ENCODE measurements around the gene RBM18.

The RBM18 gene

GRCh38 chr9:122258886-122259415 lies 5.7 kb downstream of the RBM18 start:
- DNase-seq (ENCODE audit: low read depth in 2 of 2), result no peak

GRCh38 chr9:122256206-122256605 lies 8.4 kb downstream of the RBM18 start:
- DNase-seq (ENCODE audit: low read depth in 2 of 2), result no peak

- DNase-seq (ENCODE audit: low read depth in 2 of 2), result no peak
Observed at GRCh38 chr9:122254761-122255160, 9.9 kb downstream of the RBM18 start.

- no peak for DNase-seq (ENCODE audit: low read depth in 2 of 2)
Observed at GRCh38 chr9:122252796-122253195, 11.8 kb downstream of the RBM18 start.

- no peak for DNase-seq (ENCODE audit: low read depth in 2 of 2)
Observed at GRCh38 chr9:122251351-122251750, 13.3 kb downstream of the RBM18 start.

GRCh38 chr9:122248448-122248865 lies 16.2 kb downstream of the RBM18 start:
- no peak for DNase-seq (ENCODE audit: low read depth in 2 of 2)

- DNase-seq (ENCODE audit: low read depth in 2 of 2), result no peak
Observed at GRCh38 chr9:122246666-122247065, 18.0 kb downstream of the RBM18 start.

GRCh38 chr9:122244349-122244748 lies 20.3 kb downstream of the RBM18 start:
- no peak for DNase-seq (ENCODE audit: low read depth in 2 of 2)

- DNase-seq (ENCODE audit: low read depth in 2 of 2), result no peak
Observed at GRCh38 chr9:122239722-122240121, 24.9 kb downstream of the RBM18 start.

GRCh38 chr9:122236681-122237080 lies 28.0 kb downstream of the RBM18 start:
- no peak for DNase-seq (ENCODE audit: low read depth in 2 of 2)

GRCh38 chr9:122234022-122234748 lies 30.5 kb downstream of the RBM18 start:
- DNase-seq (ENCODE audit: low read depth in 2 of 2), result no peak

GRCh38 chr9:122232796-122233306 lies 31.8 kb downstream of the RBM18 start:
- no peak for DNase-seq (ENCODE audit: low read depth in 2 of 2)

- no peak for DNase-seq (ENCODE audit: low read depth in 2 of 2)
Observed at GRCh38 chr9:122229485-122229837, 35.2 kb downstream of the RBM18 start.

GRCh38 chr9:122228568-122229484 lies 35.8 kb downstream of the RBM18 start, which contains the start of gene LHX6:
LHX6 (minus strand) TSS chr9:122228957; CDS start chr9:122228740, 217 bp downstream.
- DNase-seq (ENCODE audit: low read depth in 2 of 2), result no peak

- no peak for DNase-seq (ENCODE audit: low read depth in 2 of 2)
Observed at GRCh38 chr9:122228191-122228567, 36.5 kb downstream of the RBM18 start.

- DNase-seq (ENCODE audit: low read depth in 2 of 2), result no peak
Observed at GRCh38 chr9:122227575-122227900, 37.1 kb downstream of the RBM18 start.

GRCh38 chr9:122226758-122227574 lies 37.7 kb downstream of the RBM18 start:
- no peak for DNase-seq (ENCODE audit: low read depth in 2 of 2)

- no peak for DNase-seq (ENCODE audit: low read depth in 2 of 2)
Observed at GRCh38 chr9:122226142-122226757, 38.4 kb downstream of the RBM18 start.

- DNase-seq (ENCODE audit: low read depth in 2 of 2), result no peak
Observed at GRCh38 chr9:122225312-122226141, 39.1 kb downstream of the RBM18 start.

- no peak for DNase-seq (ENCODE audit: low read depth in 2 of 2)
Observed at GRCh38 chr9:122223435-122223834, 41.2 kb downstream of the RBM18 start.
